ENCODE data around the gene MARCHF9. TPM values are rescaled to one million over a fixed set of nuclear protein-coding genes. Genes with fewer than 3 reads are reported as not detected.

The MARCHF9 gene
- total and polyA plus RNA-seq, 2 donors (not counting 1 experiment from before 2014, with no cell fraction given), result 81.4 to 128 TPM

DNA sequence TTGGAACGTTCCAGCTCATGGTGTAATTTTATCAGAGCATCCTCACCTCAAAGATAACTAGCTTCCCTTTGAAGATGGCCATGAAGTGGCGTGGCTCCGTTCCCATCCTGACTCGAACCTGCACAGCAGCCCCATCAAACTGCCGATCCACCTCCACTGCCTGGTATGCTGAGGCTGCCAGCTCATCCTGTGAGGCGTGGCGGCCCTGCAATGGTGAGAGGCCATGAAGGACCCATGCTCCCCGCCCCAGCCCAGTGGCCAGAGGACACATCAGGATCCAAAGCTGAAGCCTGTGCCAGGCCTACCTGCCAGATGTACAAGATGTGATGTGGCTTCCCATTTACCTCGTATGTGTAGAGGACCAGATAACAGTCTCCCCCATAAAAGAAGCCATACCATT lies 52.4 kb downstream of the MARCHF9 start:
- Histone ChIP-seq H3K79me2 (ENCODE audit: control insufficient read depth, insufficient read depth, low read length) (no peaks in the 10 kb centered on the region), H4K20me1 (ENCODE audit: control insufficient read depth, insufficient read depth, low read length, poor library complexity, severe bottlenecking) (no peaks in the 10 kb centered on the region), H3K4me1 (ENCODE audit: control insufficient read depth in 2 of 2, insufficient read depth in 2 of 2, low read length in 2 of 2) (no peaks in the 10 kb centered on the region), H3K27ac (ENCODE audit: low read length in 2 of 2) (no peak overlapping the region), H3K27me3 (replicated peaks in 1 of 4; ENCODE audit: control extremely low read depth in 1 of 4, control insufficient read depth in 3 of 4, insufficient read depth in 4 of 4, low read length in 3 of 4) (no peaks in the 10 kb centered on the region), H3K4me2 (replicated peaks; ENCODE audit: low read depth, low read length, poor library complexity, severe bottlenecking) (no peak overlapping the region), H3K4me3 (ENCODE audit: control extremely low read depth in 1 of 5, extremely low read depth in 1 of 5, insufficient read depth in 1 of 5, low read depth in 2 of 5, low read length in 4 of 5) (no peak overlapping the region), H2AFZ (ENCODE audit: insufficient read depth, low read depth, low read length, poor library complexity, severe bottlenecking) (no peak overlapping the region), H3K36me3 (replicated peaks in 1 of 2; ENCODE audit: control extremely low read depth in 1 of 2, control insufficient read depth in 1 of 2, extremely low read depth in 1 of 2, insufficient read depth in 2 of 2, low read length in 1 of 2) (peaks cover 0 to 25% of the 10 kb centered on the region in 2 experiments), H3K9ac (ENCODE audit: low read length) (no peak overlapping the region), H3K9me3 (ENCODE audit: control extremely low read depth in 1 of 3, control insufficient read depth in 2 of 3, insufficient read depth in 1 of 3, low read length in 2 of 3) (no peaks in the 10 kb centered on the region)
- 96% methylated on average over 9 of the region's 9 CpGs for WGBS (ENCODE audit: insufficient coverage)
- TF ChIP-seq, protein P1, sequence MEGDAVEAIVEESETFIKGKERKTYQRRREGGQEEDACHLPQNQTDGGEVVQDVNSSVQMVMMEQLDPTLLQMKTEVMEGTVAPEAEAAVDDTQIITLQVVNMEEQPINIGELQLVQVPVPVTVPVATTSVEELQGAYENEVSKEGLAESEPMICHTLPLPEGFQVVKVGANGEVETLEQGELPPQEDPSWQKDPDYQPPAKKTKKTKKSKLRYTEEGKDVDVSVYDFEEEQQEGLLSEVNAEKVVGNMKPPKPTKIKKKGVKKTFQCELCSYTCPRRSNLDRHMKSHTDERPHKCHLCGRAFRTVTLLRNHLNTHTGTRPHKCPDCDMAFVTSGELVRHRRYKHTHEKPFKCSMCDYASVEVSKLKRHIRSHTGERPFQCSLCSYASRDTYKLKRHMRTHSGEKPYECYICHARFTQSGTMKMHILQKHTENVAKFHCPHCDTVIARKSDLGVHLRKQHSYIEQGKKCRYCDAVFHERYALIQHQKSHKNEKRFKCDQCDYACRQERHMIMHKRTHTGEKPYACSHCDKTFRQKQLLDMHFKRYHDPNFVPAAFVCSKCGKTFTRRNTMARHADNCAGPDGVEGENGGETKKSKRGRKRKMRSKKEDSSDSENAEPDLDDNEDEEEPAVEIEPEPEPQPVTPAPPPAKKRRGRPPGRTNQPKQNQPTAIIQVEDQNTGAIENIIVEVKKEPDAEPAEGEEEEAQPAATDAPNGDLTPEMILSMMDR (IDR thresholded peaks at IDR 0.05), result no peak
- no peak for TF ChIP-seq EZH2 (IDR thresholded peaks at IDR 0.05; ENCODE audit: borderline replicate concordance, insufficient read depth, low read depth, low read length, poor library complexity, severe bottlenecking)
- CTCF ChIA-PET, result interaction anchor here (0.9 to 9.6 kb wide), 3 partner anchors 11 to 96 kb away, joined by 3 to 121 read pairs (median 4); partner anchors contain the start of gene AVIL
- DNase-seq, result no peak
- ATAC-seq (ENCODE audit: low read depth), result no peak
- Mint-ChIP-seq H3K27me3 (no peaks in the 10 kb centered on the region), H3K27ac (no peak overlapping the region), H3K4me1 (no peaks in the 10 kb centered on the region), H3K4me3 (no peak overlapping the region), H3K9me3 (ENCODE audit: insufficient read depth) (no peaks in the 10 kb centered on the region)
- POLR2A ChIA-PET, result no interaction called here
- intact Hi-C loops (cut with micrococcal nuclease), result no loop called here

DNA sequence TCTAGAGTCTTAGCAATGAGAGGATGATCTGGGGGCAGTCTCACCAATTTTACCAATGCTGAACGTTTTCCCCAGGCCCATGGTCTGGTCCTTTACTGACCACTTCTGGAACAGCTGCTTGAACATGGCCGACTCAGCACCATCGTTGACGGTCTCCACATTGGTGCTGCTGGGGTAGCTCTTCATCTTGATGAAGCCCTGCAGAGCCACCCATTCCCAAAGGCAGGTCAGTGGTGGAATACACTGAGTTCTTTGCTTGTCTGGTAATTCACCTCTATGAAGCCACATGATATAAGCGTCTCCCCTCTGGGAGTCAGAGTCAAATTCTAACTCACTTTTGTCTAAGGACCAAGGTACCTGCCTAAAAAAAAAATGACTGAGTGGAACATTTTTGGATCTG lies 53.4 kb downstream of the MARCHF9 start:
- H3K27me3 Mint-ChIP-seq, result no peaks in the 10 kb centered on the region
- Histone ChIP-seq H3K79me2 (ENCODE audit: control insufficient read depth, insufficient read depth, low read length) (no peaks in the 10 kb centered on the region), H3K4me3 (ENCODE audit: control extremely low read depth in 1 of 5, extremely low read depth in 1 of 5, insufficient read depth in 1 of 5, low read depth in 2 of 5, low read length in 4 of 5) (no peak overlapping the region), H3K4me1 (ENCODE audit: control insufficient read depth in 2 of 2, insufficient read depth in 2 of 2, low read length in 2 of 2) (no peaks in the 10 kb centered on the region), H3K36me3 (replicated peaks in 1 of 2; ENCODE audit: control extremely low read depth in 1 of 2, control insufficient read depth in 1 of 2, extremely low read depth in 1 of 2, insufficient read depth in 2 of 2, low read length in 1 of 2) (peaks cover 0 to 20% of the 10 kb centered on the region in 2 experiments), H4K20me1 (ENCODE audit: control insufficient read depth, insufficient read depth, low read length, poor library complexity, severe bottlenecking) (no peaks in the 10 kb centered on the region), H3K27ac (ENCODE audit: low read length in 2 of 2) (no peak overlapping the region), H2AFZ (ENCODE audit: insufficient read depth, low read depth, low read length, poor library complexity, severe bottlenecking) (no peak overlapping the region), H3K9me3 (ENCODE audit: control extremely low read depth in 1 of 3, control insufficient read depth in 2 of 3, insufficient read depth in 1 of 3, low read length in 2 of 3) (no peaks in the 10 kb centered on the region), H3K4me2 (replicated peaks; ENCODE audit: low read depth, low read length, poor library complexity, severe bottlenecking) (no peak overlapping the region), H3K27me3 (replicated peaks in 1 of 4; ENCODE audit: control extremely low read depth in 1 of 4, control insufficient read depth in 3 of 4, insufficient read depth in 4 of 4, low read length in 3 of 4) (no peaks in the 10 kb centered on the region), H3K9ac (ENCODE audit: low read length) (no peak overlapping the region)
- H3K4me3 Mint-ChIP-seq, result no peak overlapping the region
- 100% methylated on average over 4 of the region's 5 CpGs for WGBS (ENCODE audit: insufficient coverage)
- no peak for ATAC-seq (ENCODE audit: low read depth)
- no peak for DNase-seq
- ChIA-PET POLR2A (no interaction called here), CTCF (interaction anchor here (0.7 to 9.6 kb wide), 3 partner anchors 10 to 95 kb away, joined by 3 to 121 read pairs (median 4); partner anchors contain the start of gene AVIL)
- no peak overlapping the region for H3K27ac Mint-ChIP-seq
- TF ChIP-seq, protein P1 (IDR thresholded peaks at IDR 0.05), result no peak
- TF ChIP-seq EZH2 (IDR thresholded peaks at IDR 0.05; ENCODE audit: borderline replicate concordance, insufficient read depth, low read depth, low read length, poor library complexity, severe bottlenecking), result no peak
- H3K4me1 Mint-ChIP-seq, result no peaks in the 10 kb centered on the region
- intact Hi-C loops (cut with micrococcal nuclease), result no loop called here
- H3K9me3 Mint-ChIP-seq (ENCODE audit: insufficient read depth), result no peaks in the 10 kb centered on the region
